HepG2 (cell line): ENCODE measurements around the gene FLAD1. TPM values are rescaled to one million over a fixed set of nuclear protein-coding genes. Genes with fewer than 3 reads are reported as not detected.

Experiments
- ADNP ChIP-seq: sonication (generic); formaldehyde crosslinking; IDR thresholded peaks from 2 replicates; pipeline ENCODE4 v1.4.0; 2020; ENCODE audit warnings: missing genetic modification reagents
- CEBPG ChIP-seq: IDR thresholded peaks from 2 replicates; pipeline ENCODE4 v1.6.1; 2016
- HNRNPK ChIP-seq: fragments of 200-400 bp; formaldehyde crosslinking; IDR thresholded peaks from 2 replicates; pipeline ENCODE4 v1.6.1; 2018; ENCODE audit warnings: low read length, low read depth, moderate library complexity, mild to moderate bottlenecking; ENCODE audit not compliant: poor library complexity, severe bottlenecking
- KLF12 ChIP-seq: sonication (generic); formaldehyde crosslinking; IDR thresholded peaks from 2 replicates; pipeline ENCODE4 v1.4.0; 2020; ENCODE audit warnings: missing genetic modification reagents, borderline replicate concordance
- MTERF4 ChIP-seq: sonication (generic); formaldehyde crosslinking; IDR thresholded peaks from 2 replicates; pipeline ENCODE4 v1.8.0; 2023; ENCODE audit warnings: mild to moderate bottlenecking, missing genetic modification reagents
- PBX2 ChIP-seq: IDR thresholded peaks from 2 replicates; pipeline ENCODE4 v1.6.1; 2016; ENCODE audit warnings: control low read depth
- RNF2 ChIP-seq: fragments of 450-650 bp; conservative IDR thresholded peaks from 2 replicates; pipeline ENCODE4 v1.6.1; 2016; ENCODE audit warnings: low read depth
- SMARCC2 ChIP-seq: fragments of 450-650 bp; IDR thresholded peaks from 2 replicates; pipeline ENCODE4 v1.6.1; 2017; ENCODE audit warnings: antibody characterized with exemption, mild to moderate bottlenecking
- STAG1 ChIP-seq: sonication (generic); formaldehyde crosslinking; IDR thresholded peaks from 2 replicates; pipeline ENCODE4 v1.4.0; 2020; ENCODE audit warnings: missing genetic modification reagents
- ZBED4 ChIP-seq: sonication (generic); formaldehyde crosslinking; IDR thresholded peaks from 2 replicates; pipeline ENCODE4 v1.4.0; 2020; ENCODE audit warnings: missing genetic modification reagents, borderline replicate concordance
- ZBTB14 ChIP-seq: sonication (generic); formaldehyde crosslinking; IDR thresholded peaks from 2 replicates; pipeline ENCODE4 v1.4.0; 2020; ENCODE audit warnings: missing genetic modification reagents
- ZBTB33 ChIP-seq: sonication (generic); formaldehyde crosslinking; IDR thresholded peaks from 2 replicates; pipeline ENCODE4 v1.4.0; 2020; ENCODE audit warnings: missing genetic modification reagents
- ZNF138 ChIP-seq: sonication (generic); formaldehyde crosslinking; IDR thresholded peaks from 2 replicates; pipeline ENCODE4 v1.5.0; 2020; ENCODE audit warnings: mild to moderate bottlenecking, low read depth, missing genetic modification reagents
- ZNF33B ChIP-seq: sonication (generic); formaldehyde crosslinking; IDR thresholded peaks from 2 replicates; pipeline ENCODE4 v1.5.1; 2020; ENCODE audit warnings: mild to moderate bottlenecking, missing genetic modification reagents
- ZNF546 ChIP-seq: sonication (generic); formaldehyde crosslinking; conservative IDR thresholded peaks from 2 replicates; pipeline ENCODE4 v1.8.1; 2023; ENCODE audit warnings: mild to moderate bottlenecking, missing genetic modification reagents
- ZNF878 ChIP-seq: sonication (generic); formaldehyde crosslinking; IDR thresholded peaks from 2 replicates; pipeline ENCODE4 v1.8.1; 2023; ENCODE audit warnings: mild to moderate bottlenecking, missing genetic modification reagents, moderate library complexity
- ZSCAN20 ChIP-seq: sonication (generic); formaldehyde crosslinking; IDR thresholded peaks from 2 replicates; pipeline ENCODE4 v1.4.0; 2020; ENCODE audit warnings: missing genetic modification reagents, mild to moderate bottlenecking, borderline replicate concordance
- polyA plus RNA-seq, 8 experiments: library from polyadenylated mRNA; depleted of rRNA in 3 of 8; stranded (reverse) in 7 of 8; unstranded in 1 of 8; fragments of >200 nt; fragmentation: Illumina TruSeq in 4 of 8; extraction: Trizol in 4 of 8; gene quantifications; 2 replicates each; pipeline versions ENCODE4 v1.2.1 to v1.2.3, GENCODE V29; 2011 to 2016; ENCODE audit warnings: low read depth in 4 of 8, missing spikeins in 1 of 8, mixed read lengths in 1 of 8; ENCODE audit not compliant: insufficient read depth in 1 of 8
- total RNA-seq, 5 experiments: library from RNA; depleted of rRNA; stranded (reverse); fragments of >200 nt; fragmentation: Illumina TruSeq; extraction: Trizol; gene quantifications; 2 replicates each; pipeline ENCODE4 v1.2.3, GENCODE V29; 2016; ENCODE audit warnings: low read depth in 1 of 5
- TF ChIP-seq, protein P1 (sequence below): sonication (generic); formaldehyde crosslinking; IDR thresholded peaks from 2 replicates; pipeline ENCODE4 v1.8.0; 2022; ENCODE audit warnings: mild to moderate bottlenecking, missing genetic modification reagents, moderate library complexity

FLAD1 gene
- total and polyA plus RNA-seq, 2 of the 13 experiments (the other 11 are each of a cell fraction or from before 2014, with no cell fraction given), result 25.9 to 32.8 TPM

- TF ChIP-seq ZBED4 (CRISPR knock-in tag) (no peak), ZNF546 (no peak), MTERF4 (no peak), ZNF33B (peak; percentile 54; the same call in 1 of the 2 replicates), ZBTB14 (CRISPR knock-in tag) (no peak), KLF12 (no peak), CEBPG (no peak), HNRNPK (no peak), ZSCAN20 (CRISPR knock-in tag) (no peak), ZNF878 (CRISPR knock-in tag) (no peak), STAG1 (CRISPR knock-in tag) (peak; percentile 44), ZNF138 (CRISPR knock-in tag) (no peak), ZBTB33 (CRISPR knock-in tag) (peak; percentile 79), PBX2 (CRISPR knock-in tag) (no peak), SMARCC2 (no peak), RNF2 (no peak), ADNP (CRISPR knock-in tag) (0 out of 2 replicates have a peak, but pooled peaks have one; percentile 33)
- TF ChIP-seq, protein P1, sequence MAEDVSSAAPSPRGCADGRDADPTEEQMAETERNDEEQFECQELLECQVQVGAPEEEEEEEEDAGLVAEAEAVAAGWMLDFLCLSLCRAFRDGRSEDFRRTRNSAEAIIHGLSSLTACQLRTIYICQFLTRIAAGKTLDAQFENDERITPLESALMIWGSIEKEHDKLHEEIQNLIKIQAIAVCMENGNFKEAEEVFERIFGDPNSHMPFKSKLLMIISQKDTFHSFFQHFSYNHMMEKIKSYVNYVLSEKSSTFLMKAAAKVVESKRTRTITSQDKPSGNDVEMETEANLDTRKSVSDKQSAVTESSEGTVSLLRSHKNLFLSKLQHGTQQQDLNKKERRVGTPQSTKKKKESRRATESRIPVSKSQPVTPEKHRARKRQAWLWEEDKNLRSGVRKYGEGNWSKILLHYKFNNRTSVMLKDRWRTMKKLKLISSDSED (CRISPR knock-in tag), result no peak
These were observed 15.8 kb downstream of the FLAD1 start (continued) for GRCh38 chr1:154998818-154999570.
